ENCODE data around the gene CLASP1.

Gene CLASP1

GRCh38 chr2:121501554-121501953, 147.7 kb downstream of the CLASP1 start:
- no peak for FAIRE-seq
- TF ChIP-seq CTCF (IDR thresholded peaks at IDR 0.05; ENCODE audit: insufficient read depth, missing control alignments): no peak
- DNase-seq (ENCODE audit: insufficient read length, low spot score): no peak

GRCh38 chr2:121501031-121501430, 148.2 kb downstream of the CLASP1 start:
- DNase-seq (ENCODE audit: insufficient read length, low spot score): no peak
- no peak for FAIRE-seq
- no peak for TF ChIP-seq CTCF (IDR thresholded peaks at IDR 0.05; ENCODE audit: insufficient read depth, missing control alignments)

- no peak for TF ChIP-seq CTCF (IDR thresholded peaks at IDR 0.05; ENCODE audit: insufficient read depth, missing control alignments)
- no peak for DNase-seq (ENCODE audit: insufficient read length, low spot score)
- no peak for FAIRE-seq
Observed at GRCh38 chr2:121498731-121499130, 150.5 kb downstream of the CLASP1 start.

GRCh38 chr2:121492409-121492808, 156.9 kb downstream of the CLASP1 start:
- FAIRE-seq: no peak
- DNase-seq (ENCODE audit: insufficient read length, low spot score): no peak
- TF ChIP-seq CTCF (IDR thresholded peaks at IDR 0.05; ENCODE audit: insufficient read depth, missing control alignments): no peak

GRCh38 chr2:121491518-121491917, 157.7 kb downstream of the CLASP1 start:
- no peak for FAIRE-seq
- DNase-seq (ENCODE audit: insufficient read length, low spot score): no peak
- no peak for TF ChIP-seq CTCF (IDR thresholded peaks at IDR 0.05; ENCODE audit: insufficient read depth, missing control alignments)

GRCh38 chr2:121490584-121491133, 158.6 kb downstream of the CLASP1 start:
- FAIRE-seq (no peak), DNase-seq (ENCODE audit: insufficient read length, low spot score) (no peak)
- no peak for TF ChIP-seq CTCF (IDR thresholded peaks at IDR 0.05; ENCODE audit: insufficient read depth, missing control alignments)

GRCh38 chr2:121489911-121490583, 159.2 kb downstream of the CLASP1 start:
- DNase-seq (ENCODE audit: insufficient read length, low spot score): no peak
- no peak for FAIRE-seq
- TF ChIP-seq CTCF (IDR thresholded peaks at IDR 0.05; ENCODE audit: insufficient read depth, missing control alignments): no peak
